Common myeloid progenitor, CD34-positive (primary cell): ENCODE measurements around the gene C12orf42.

ENCODE experiments used
- CTCF ChIA-PET: fragments of 350-600 bp; sonication (Branson Sonifier 250); formaldehyde crosslinking; loops from one replicate; lab custom pipeline; 2021; ENCODE audit warnings: antibody characterized with exemption; lab: Charles Lee
- POLR2A ChIA-PET: fragments of 350-600 bp; sonication (Branson Sonifier 250); formaldehyde crosslinking; loops from one replicate; lab custom pipeline; 2021; ENCODE audit warnings: antibody characterized with exemption; lab: Charles Lee
- DNase-seq, 3 donors: peaks; one replicate each; pipeline versions ENCODE4 v3.0.0 to v3.0.0-alpha.2; 2013
- H3K27ac ChIP-seq, 2 experiments: 1 replicate in 1 of 2; 2 replicates in 1 of 2; pipeline ENCODE4 v1.7.0; 2013; ENCODE audit warnings: inconsistent platforms in 2 of 2, low read length in 2 of 2, mild to moderate bottlenecking in 2 of 2, low read depth in 1 of 2, moderate library complexity in 1 of 2; ENCODE audit not compliant: severe bottlenecking in 2 of 2, insufficient read depth in 1 of 2, poor library complexity in 1 of 2
- H3K27me3 ChIP-seq, 5 experiments: replicated peaks in 2 of 5; 1 replicate in 3 of 5; 2 replicates in 2 of 5; pipeline versions ENCODE4 v1.6.1 to v1.7.0; 2013; ENCODE audit warnings: low read length in 4 of 5, mild to moderate bottlenecking in 2 of 5, moderate library complexity in 2 of 5, inconsistent platforms in 1 of 5; ENCODE audit not compliant: insufficient read depth in 5 of 5, control insufficient read depth in 4 of 5
- H3K36me3 ChIP-seq, 4 experiments: 1 replicate in 2 of 4; 2 replicates in 2 of 4; pipeline versions ENCODE4 v1.6.1 to v1.7.0; 2013; ENCODE audit warnings: low read length in 3 of 4, control low read depth in 1 of 4, mild to moderate bottlenecking in 1 of 4; ENCODE audit not compliant: control insufficient read depth in 4 of 4, insufficient read depth in 4 of 4
- H3K4me1 ChIP-seq, 4 experiments: 1 replicate in 3 of 4; 2 replicates in 1 of 4; pipeline versions ENCODE4 v1.6.1 to v1.7.1; 2013; ENCODE audit warnings: low read length in 3 of 4, mild to moderate bottlenecking in 3 of 4, control low read depth in 1 of 4, inconsistent platforms in 1 of 4, moderate library complexity in 1 of 4; ENCODE audit not compliant: control insufficient read depth in 4 of 4, insufficient read depth in 4 of 4; ENCODE audit errors: control extremely low read depth in 1 of 4
- H3K4me3 ChIP-seq, 7 experiments: 1 replicate in 4 of 7; 2 replicates in 3 of 7; pipeline versions ENCODE4 v1.5.1 to v1.7.0; 2013; ENCODE audit warnings: mild to moderate bottlenecking in 7 of 7, low read length in 6 of 7, moderate library complexity in 6 of 7, inconsistent platforms in 2 of 7, low read depth in 2 of 7, control low read depth in 1 of 7; ENCODE audit not compliant: insufficient read depth in 4 of 7, control insufficient read depth in 1 of 7; ENCODE audit errors: extremely low read depth in 1 of 7
- H3K9me3 ChIP-seq, 5 experiments: 1 replicate in 4 of 5; 2 replicates in 1 of 5; pipeline versions ENCODE4 v1.6.1 to v1.7.1; 2013; ENCODE audit warnings: low read length in 4 of 5, mild to moderate bottlenecking in 2 of 5, inconsistent platforms in 1 of 5, low read depth in 1 of 5, moderate library complexity in 1 of 5; ENCODE audit not compliant: control insufficient read depth in 4 of 5, insufficient read depth in 2 of 5; ENCODE audit errors: control extremely low read depth in 1 of 5
- WGBS: methylation state at CpG from one replicate; pipeline ENCODE4 v1.1.5; 2013; ENCODE audit not compliant: insufficient coverage; 5-methylcytosine and 5-hydroxymethylcytosine counted together

C12orf42 gene

DNA sequence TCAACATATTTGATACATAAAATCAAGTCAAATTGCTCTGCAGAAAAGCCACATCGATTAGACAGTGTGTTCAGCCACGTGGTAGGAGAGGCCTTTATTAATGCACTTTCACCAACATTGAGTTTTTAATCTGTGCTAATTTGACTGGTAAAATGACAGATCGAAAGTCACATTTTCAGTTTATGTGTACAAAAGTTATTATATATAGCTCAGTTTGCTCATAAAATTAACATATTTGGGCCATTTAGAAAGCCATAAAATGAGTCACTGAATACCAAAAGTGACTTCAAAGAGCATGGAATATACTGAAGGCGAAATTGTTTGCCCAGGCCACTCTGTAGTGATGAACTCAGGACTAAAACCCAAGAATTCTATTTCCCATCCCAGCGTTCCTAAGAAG is 26.0 kb downstream of the C12orf42 start:
- Histone ChIP-seq H3K27me3 (no peaks in the 10 kb centered on the region), H3K27ac (no peak overlapping the region), H3K9me3 (no peaks in the 10 kb centered on the region), H3K4me3 (no peak overlapping the region), H3K4me1 (no peaks in the 10 kb centered on the region), H3K36me3 (no peaks in the 10 kb centered on the region)
- ChIA-PET POLR2A (no interaction called here), CTCF (no interaction called here)
- no peak for DNase-seq
- 83% methylated on average over 2 of the region's 5 CpGs for WGBS

- no peaks in the 10 kb centered on the region for H3K4me1 ChIP-seq
- no peak overlapping the region for H3K27ac ChIP-seq
- CTCF ChIA-PET, result no interaction called here
- H3K36me3 ChIP-seq, result no peaks in the 10 kb centered on the region
- no peak for DNase-seq
- H3K4me3 ChIP-seq, result no peak overlapping the region
- 74% methylated on average over 3 of the region's 3 CpGs for WGBS
- no peaks in the 10 kb centered on the region for H3K27me3 ChIP-seq
- H3K9me3 ChIP-seq, result peaks cover 0 to under 1% (median 0%) of the 10 kb centered on the region in 5 experiments
- POLR2A ChIA-PET, result no interaction called here
Observed at GRCh38 chr12:103468837-103469236, 26.9 kb downstream of the C12orf42 start.

GRCh38 chr12:103462675-103463074 is 33.1 kb downstream of the C12orf42 start:
- 88% methylated on average over 1 of the region's 3 CpGs for WGBS
- Histone ChIP-seq H3K36me3 (no peaks in the 10 kb centered on the region), H3K27ac (no peak overlapping the region), H3K4me3 (no peak overlapping the region), H3K27me3 (no peaks in the 10 kb centered on the region), H3K9me3 (peaks cover 0 to 1% (median 0%) of the 10 kb centered on the region in 5 experiments), H3K4me1 (no peaks in the 10 kb centered on the region)
- CTCF ChIA-PET, result no interaction called here
- DNase-seq, result no peak
- POLR2A ChIA-PET, result no interaction called here

- no peak overlapping the region for H3K27ac ChIP-seq
- no peaks in the 10 kb centered on the region for H3K27me3 ChIP-seq
- H3K4me3 ChIP-seq, result no peak overlapping the region
- H3K36me3 ChIP-seq, result no peaks in the 10 kb centered on the region
- POLR2A ChIA-PET, result no interaction called here
- 40% methylated on average over 1 of the region's 2 CpGs for WGBS
- H3K4me1 ChIP-seq, result peaks cover 0 to 26% (median 2%) of the 10 kb centered on the region in 4 experiments
- CTCF ChIA-PET, result no interaction called here
- no peaks in the 10 kb centered on the region for H3K9me3 ChIP-seq
- DNase-seq, result no peak
Observed at GRCh38 chr12:103457471-103457870, 38.3 kb downstream of the C12orf42 start.

- 100% methylated on average over 1 of the region's 2 CpGs for WGBS
- no peak overlapping the region for H3K4me3 ChIP-seq
- no peak overlapping the region for H3K27ac ChIP-seq
- CTCF ChIA-PET, result no interaction called here
- H3K4me1 ChIP-seq, result peaks cover 0 to 26% (median 2%) of the 10 kb centered on the region in 4 experiments
- peak; percentile 6 to 56 (median 36) for DNase-seq
- POLR2A ChIA-PET, result no interaction called here
- H3K36me3 ChIP-seq, result no peaks in the 10 kb centered on the region
- H3K27me3 ChIP-seq, result no peaks in the 10 kb centered on the region
- no peaks in the 10 kb centered on the region for H3K9me3 ChIP-seq
Observed at GRCh38 chr12:103456006-103456405, 39.8 kb downstream of the C12orf42 start.

GRCh38 chr12:103455020-103455763 is 40.6 kb downstream of the C12orf42 start:
- peak; percentile 76 to 95 (median 89) for DNase-seq
- Histone ChIP-seq H3K4me1 (peaks cover 0 to 26% (median 2%) of the 10 kb centered on the region in 4 experiments), H3K9me3 (peaks cover 0 to 3% (median 0%) of the 10 kb centered on the region in 5 experiments), H3K27ac (peak overlapping the region in 1 of 2 experiments; percentile 38), H3K4me3 (peak overlapping the region in 1 of 7 experiments; percentile 16), H3K36me3 (no peaks in the 10 kb centered on the region), H3K27me3 (no peaks in the 10 kb centered on the region)
- CTCF ChIA-PET, result no interaction called here
- WGBS, result 90% methylated on average over 1 of the region's 3 CpGs
- POLR2A ChIA-PET, result no interaction called here

DNA sequence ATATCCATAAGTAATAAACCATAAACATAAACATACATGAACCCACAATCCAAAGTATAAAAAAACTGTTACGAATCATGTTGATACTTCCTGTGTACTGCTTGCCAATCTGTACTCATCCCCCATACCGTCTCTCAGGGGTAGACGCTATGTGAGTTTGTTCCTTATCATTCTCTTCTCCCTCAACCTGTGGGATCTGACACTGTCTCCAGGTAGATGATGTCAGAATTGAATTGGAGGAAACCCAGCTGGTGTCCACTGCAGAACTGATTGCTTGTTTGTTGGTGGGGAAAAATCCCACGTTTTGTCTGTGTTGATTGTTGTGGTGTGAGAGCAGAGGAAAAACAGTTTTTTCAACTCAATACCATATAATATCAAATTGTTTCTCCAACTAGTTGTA is 50.8 kb downstream of the C12orf42 start:
- Histone ChIP-seq H3K9me3 (no peaks in the 10 kb centered on the region), H3K4me3 (no peak overlapping the region), H3K36me3 (no peaks in the 10 kb centered on the region), H3K27ac (no peak overlapping the region), H3K4me1 (peaks cover 0 to 14% (median 6%) of the 10 kb centered on the region in 4 experiments), H3K27me3 (no peaks in the 10 kb centered on the region)
- no peak for DNase-seq
- WGBS, result 0% methylated on average over 1 of the region's 4 CpGs
- CTCF ChIA-PET, result no interaction called here
- POLR2A ChIA-PET, result no interaction called here
